Measurements from ENCODE around the gene STEAP1B.

STEAP1B gene

DNA sequence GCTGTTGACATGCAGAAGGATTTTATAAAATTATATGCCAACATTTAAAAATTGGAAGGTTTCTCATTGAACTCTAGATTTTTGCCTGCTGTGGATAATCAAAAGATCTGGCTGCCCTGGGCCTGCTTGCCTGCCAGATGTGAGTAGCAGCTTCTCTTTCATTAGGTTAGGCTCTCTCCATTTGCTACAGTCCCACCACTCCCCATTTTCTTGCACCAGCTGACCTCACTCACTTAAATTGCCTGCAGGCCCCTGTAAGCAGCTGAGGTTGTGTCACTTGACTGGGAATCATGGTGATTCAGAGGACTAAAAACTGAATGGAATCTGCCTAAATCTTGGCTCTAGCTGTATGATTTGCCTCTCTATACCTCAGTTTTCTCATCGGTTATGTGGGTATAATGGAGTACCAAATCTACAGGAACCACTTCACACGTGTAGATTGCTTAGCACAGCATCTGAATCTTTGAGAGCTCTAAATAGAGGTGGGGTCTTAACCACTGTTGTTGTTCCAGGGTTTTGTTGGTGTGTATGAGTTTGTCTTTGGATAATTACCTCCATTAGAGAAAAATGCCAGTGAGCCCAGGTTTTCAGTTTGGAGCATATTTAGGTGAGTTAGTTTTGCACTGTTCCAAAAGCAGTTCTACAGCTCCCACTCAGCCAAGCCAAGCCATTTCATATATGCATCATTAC is 124.5 kb downstream of the STEAP1B start:
- H3K36me3 Mint-ChIP-seq (ENCODE audit: low read depth) = no peaks in the 10 kb centered on the region
- no peak overlapping the region for H3K4me3 Mint-ChIP-seq
- H3K4me1 Mint-ChIP-seq (ENCODE audit: low read depth) = no peaks in the 10 kb centered on the region
- no peak for DNase-seq
- no peaks in the 10 kb centered on the region for H3K9me3 Mint-ChIP-seq
- no peak overlapping the region for H3K27ac Mint-ChIP-seq
- H3K27me3 Mint-ChIP-seq = no peaks in the 10 kb centered on the region

DNA sequence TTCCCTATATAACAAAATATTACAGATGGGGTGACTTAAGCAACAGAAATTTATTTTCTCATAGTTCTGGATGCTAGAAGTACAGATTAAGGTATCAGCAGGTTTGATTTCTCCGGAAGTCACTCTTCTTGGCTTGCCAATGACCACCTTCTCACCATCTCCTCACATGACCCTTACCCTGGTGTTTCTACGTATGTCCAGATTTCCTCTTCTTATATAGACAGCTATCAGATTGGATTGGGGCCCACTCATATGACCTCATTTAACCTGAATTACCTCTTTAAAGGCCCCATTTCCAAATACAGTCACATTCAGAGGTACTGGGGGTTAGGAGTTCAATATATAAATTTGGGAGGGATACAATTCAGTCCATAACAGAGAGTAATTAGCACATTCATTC is 126.1 kb downstream of the STEAP1B start:
- Mint-ChIP-seq H3K4me1 (ENCODE audit: low read depth) (no peaks in the 10 kb centered on the region), H3K27ac (no peak overlapping the region), H3K9me3 (no peaks in the 10 kb centered on the region), H3K27me3 (no peaks in the 10 kb centered on the region), H3K36me3 (ENCODE audit: low read depth) (no peaks in the 10 kb centered on the region), H3K4me3 (no peak overlapping the region)
- DNase-seq = no peak

DNA sequence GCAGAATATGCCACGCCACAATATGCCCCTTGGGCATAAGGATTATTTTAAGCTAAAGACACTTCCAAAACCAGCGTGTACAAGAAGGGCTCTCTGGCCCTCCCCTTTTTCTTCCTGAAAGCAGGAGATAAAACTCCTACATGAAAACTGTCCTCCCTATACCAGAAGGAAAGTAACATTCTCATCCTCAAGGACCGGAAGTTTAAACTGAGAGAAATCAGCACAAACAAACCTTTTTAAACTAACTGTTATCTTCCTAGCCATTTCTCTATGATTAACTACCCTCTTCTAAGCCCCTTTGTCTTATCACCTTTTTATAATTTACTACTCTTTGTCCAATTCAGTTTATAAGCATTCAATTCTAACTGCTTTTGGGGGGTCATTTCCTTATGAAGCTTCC is 126.6 kb downstream of the STEAP1B start:
- H3K27ac Mint-ChIP-seq = no peak overlapping the region
- no peak for DNase-seq
- no peaks in the 10 kb centered on the region for H3K36me3 Mint-ChIP-seq (ENCODE audit: low read depth)
- no peaks in the 10 kb centered on the region for H3K4me1 Mint-ChIP-seq (ENCODE audit: low read depth)
- no peaks in the 10 kb centered on the region for H3K27me3 Mint-ChIP-seq
- no peak overlapping the region for H3K4me3 Mint-ChIP-seq
- H3K9me3 Mint-ChIP-seq = no peaks in the 10 kb centered on the region

DNA sequence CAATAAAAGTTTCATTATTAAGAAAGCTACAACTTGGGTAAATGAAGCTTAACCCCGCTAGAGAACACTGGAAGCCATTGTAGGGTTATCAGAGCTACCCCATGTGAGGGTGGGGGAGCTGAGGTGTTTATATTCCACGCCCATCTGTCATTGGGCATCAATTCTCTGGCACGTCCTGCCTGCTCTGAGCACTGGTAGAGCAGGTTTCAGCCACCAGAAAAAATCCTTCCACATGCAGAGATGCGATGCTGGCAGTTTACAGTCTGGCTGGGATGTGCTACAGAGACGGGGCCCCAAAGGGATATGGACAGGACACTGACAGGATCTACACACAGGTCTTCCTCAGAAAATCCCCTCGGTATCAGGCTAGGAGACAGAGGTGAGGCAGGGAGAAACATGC is 127.1 kb downstream of the STEAP1B start:
- DNase-seq = no peak
- no peaks in the 10 kb centered on the region for H3K27me3 Mint-ChIP-seq
- no peaks in the 10 kb centered on the region for H3K4me1 Mint-ChIP-seq (ENCODE audit: low read depth)
- H3K4me3 Mint-ChIP-seq = no peak overlapping the region
- H3K27ac Mint-ChIP-seq = no peak overlapping the region
- H3K9me3 Mint-ChIP-seq = no peaks in the 10 kb centered on the region
- H3K36me3 Mint-ChIP-seq (ENCODE audit: low read depth) = no peaks in the 10 kb centered on the region

- Mint-ChIP-seq H3K9me3 (no peaks in the 10 kb centered on the region), H3K4me3 (no peak overlapping the region), H3K27me3 (no peaks in the 10 kb centered on the region), H3K36me3 (ENCODE audit: low read depth) (no peaks in the 10 kb centered on the region), H3K4me1 (ENCODE audit: low read depth) (no peaks in the 10 kb centered on the region), H3K27ac (no peak overlapping the region)
- no peak for DNase-seq
Observed at GRCh38 chr7:22371878-22372277, 128.1 kb downstream of the STEAP1B start.

Measured in activated T-cell treated with anti-CD3 and anti-CD28 coated beads, Interleukin-2, amount 50 U/mL, for 24 hours (primary cell).